ENCODE measurements around the gene PLXNC1.

DNA sequence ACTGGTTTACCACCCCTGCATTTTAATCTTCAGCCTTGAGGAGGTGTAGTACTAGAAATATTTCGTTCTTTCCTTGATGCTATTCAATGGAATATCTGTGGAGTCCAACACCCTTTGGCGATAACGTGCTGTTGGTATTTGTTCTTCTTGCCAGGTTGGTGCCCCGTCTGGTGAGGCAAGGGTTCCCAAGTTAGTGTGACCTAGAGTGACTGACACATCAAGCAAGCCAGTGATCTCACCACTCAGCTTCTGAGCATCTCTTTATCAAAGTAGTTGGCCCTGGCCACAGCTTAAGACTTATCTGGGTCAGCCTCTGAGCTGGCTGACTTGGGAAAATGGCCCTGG lies 60.2 kb downstream of the PLXNC1 start:
- TF ChIP-seq, protein P1, sequence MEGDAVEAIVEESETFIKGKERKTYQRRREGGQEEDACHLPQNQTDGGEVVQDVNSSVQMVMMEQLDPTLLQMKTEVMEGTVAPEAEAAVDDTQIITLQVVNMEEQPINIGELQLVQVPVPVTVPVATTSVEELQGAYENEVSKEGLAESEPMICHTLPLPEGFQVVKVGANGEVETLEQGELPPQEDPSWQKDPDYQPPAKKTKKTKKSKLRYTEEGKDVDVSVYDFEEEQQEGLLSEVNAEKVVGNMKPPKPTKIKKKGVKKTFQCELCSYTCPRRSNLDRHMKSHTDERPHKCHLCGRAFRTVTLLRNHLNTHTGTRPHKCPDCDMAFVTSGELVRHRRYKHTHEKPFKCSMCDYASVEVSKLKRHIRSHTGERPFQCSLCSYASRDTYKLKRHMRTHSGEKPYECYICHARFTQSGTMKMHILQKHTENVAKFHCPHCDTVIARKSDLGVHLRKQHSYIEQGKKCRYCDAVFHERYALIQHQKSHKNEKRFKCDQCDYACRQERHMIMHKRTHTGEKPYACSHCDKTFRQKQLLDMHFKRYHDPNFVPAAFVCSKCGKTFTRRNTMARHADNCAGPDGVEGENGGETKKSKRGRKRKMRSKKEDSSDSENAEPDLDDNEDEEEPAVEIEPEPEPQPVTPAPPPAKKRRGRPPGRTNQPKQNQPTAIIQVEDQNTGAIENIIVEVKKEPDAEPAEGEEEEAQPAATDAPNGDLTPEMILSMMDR (IDR thresholded peaks at IDR 0.05; ENCODE audit: low read length), result no peak
- TF ChIP-seq EZH2 (IDR thresholded peaks at IDR 0.05; ENCODE audit: borderline replicate concordance, low read length), result no peak

All from OCI-LY1 (cell line).